Measurements from ENCODE around the gene IL11.
A peak's percentile ranks its signal among the peaks of the same experiment; 100 is the strongest.

IL11 gene

DNA sequence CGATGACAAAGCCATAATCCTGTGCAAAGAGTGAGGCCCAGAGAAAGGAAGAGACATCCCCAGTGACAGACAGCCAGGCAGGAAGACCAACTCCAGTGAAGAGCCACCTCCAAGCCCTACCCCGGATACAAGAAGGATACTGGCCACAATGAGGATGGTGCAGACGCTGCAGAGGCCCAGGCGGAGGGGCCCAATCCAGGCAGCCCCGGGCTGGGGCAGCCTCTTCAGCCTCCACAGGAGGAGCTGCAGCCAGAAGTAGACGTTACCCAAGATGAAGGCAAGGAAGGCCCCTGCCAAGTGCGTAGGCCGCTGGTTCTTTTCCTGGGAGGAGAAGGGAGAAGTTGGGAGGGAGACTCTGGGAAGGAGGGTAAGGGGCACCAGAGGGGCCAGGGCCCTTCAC, 53.6 kb downstream of the IL11 start:
- CTCF ChIA-PET = interaction anchor here (0.9 kb wide), 1 partner anchor 23 kb away, joined by 3 read pairs; the partner anchor contains the start of gene KMT5C
- peak overlapping the region; percentile 25 for H3K27ac ChIP-seq
- TF ChIP-seq, protein P1, sequence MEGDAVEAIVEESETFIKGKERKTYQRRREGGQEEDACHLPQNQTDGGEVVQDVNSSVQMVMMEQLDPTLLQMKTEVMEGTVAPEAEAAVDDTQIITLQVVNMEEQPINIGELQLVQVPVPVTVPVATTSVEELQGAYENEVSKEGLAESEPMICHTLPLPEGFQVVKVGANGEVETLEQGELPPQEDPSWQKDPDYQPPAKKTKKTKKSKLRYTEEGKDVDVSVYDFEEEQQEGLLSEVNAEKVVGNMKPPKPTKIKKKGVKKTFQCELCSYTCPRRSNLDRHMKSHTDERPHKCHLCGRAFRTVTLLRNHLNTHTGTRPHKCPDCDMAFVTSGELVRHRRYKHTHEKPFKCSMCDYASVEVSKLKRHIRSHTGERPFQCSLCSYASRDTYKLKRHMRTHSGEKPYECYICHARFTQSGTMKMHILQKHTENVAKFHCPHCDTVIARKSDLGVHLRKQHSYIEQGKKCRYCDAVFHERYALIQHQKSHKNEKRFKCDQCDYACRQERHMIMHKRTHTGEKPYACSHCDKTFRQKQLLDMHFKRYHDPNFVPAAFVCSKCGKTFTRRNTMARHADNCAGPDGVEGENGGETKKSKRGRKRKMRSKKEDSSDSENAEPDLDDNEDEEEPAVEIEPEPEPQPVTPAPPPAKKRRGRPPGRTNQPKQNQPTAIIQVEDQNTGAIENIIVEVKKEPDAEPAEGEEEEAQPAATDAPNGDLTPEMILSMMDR (conservative IDR thresholded peaks at IDR 0.05; ENCODE audit: low read depth) = no peak
- DNase-seq (ENCODE audit: low spot score) = no peak
- POLR2A ChIA-PET (ENCODE audit: low non-redundant PET) = interaction anchor here (0.5 to 0.6 kb wide), 2 partner anchors 44 to 156 kb away, joined by 3 to 6 read pairs; no protein-coding TSS in a partner anchor

DNA sequence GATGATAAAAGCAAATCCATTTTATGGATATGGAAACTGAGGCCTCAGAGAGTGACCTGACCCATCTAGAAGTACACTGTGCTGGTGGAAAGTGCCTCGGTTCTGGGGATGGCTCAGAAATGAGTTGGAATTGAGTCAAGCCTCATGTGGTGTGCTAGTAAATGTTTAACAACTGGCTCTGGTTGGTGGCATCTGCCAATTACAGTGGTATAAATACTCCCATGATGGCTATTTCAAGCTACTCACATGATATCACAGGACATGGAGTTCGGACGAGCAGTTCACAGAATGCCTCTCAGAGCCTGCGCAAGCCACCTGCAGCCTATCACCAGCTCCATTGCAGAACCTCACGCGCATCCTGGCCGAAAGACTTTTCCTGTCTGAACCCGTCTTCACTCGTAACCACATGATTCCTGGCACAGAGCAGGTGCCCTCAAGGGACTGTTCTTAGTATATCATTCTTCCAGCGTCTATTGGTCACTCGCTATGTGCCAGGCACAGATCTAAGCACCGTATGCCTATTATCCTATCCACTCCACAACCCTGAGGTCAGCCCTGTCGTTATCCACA, 54.2 kb downstream of the IL11 start:
- peak overlapping the region; percentile 25 for H3K27ac ChIP-seq
- TF ChIP-seq, protein P1 (conservative IDR thresholded peaks at IDR 0.05; ENCODE audit: low read depth) = no peak
- CTCF ChIA-PET = interaction anchor here (0.6 to 0.7 kb wide), 2 partner anchors 14 to 75 kb away, joined by 3 read pairs; no protein-coding TSS in a partner anchor
- POLR2A ChIA-PET (ENCODE audit: low non-redundant PET) = interaction anchor here (0.5 kb wide), 1 partner anchor 45 kb away, joined by 6 read pairs; no protein-coding TSS in a partner anchor
- DNase-seq (ENCODE audit: low spot score) = peak; percentile 36

DNA sequence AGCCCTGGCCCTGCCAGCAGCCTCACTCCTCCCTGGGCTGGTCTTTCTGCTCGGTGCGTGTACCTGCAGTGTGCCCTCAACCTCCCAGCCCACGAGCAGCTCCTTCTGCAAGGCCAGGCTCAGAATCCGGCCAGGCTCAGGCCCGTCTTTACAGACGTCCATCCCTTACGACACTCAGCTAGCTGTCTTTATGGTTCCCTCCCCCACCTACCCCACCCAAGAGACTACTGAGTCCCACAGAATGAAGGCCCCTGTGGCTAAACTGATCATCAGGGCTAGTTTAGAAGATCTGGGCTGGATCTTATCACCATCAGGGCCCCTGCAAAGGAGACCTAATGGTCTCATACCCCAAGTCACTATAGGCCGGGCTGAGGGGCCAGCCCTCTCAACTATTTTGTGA, 55.9 kb downstream of the IL11 start:
- ChIA-PET POLR2A (ENCODE audit: low non-redundant PET) (no interaction called here), CTCF (interaction anchor here (0.6 kb wide), 1 partner anchor 55 kb away, joined by 3 read pairs; no protein-coding TSS in a partner anchor)
- peak overlapping the region; percentile 39; the same call in 1 of the 2 replicates for H3K27ac ChIP-seq
- DNase-seq (ENCODE audit: low spot score) = no peak
- TF ChIP-seq, protein P1 (conservative IDR thresholded peaks at IDR 0.05; ENCODE audit: low read depth) = no peak
